Kidney (tissue), 14 donors: Measurements from ENCODE around the gene PSMB11. TPM values are rescaled to one million over a fixed set of nuclear protein-coding genes. Genes with fewer than 3 reads are reported as not detected.

Experiments used
- DNase-seq, 5 donors: peaks; one replicate each; pipeline ENCODE4 v3.0.0-alpha.2; 2013 to 2020
- FAIRE-seq: peaks from 2 replicates; lab custom pipeline; 2012; peaks lifted over from hg19 to GRCh38; lab: Jason Lieb, UNC
- H3K27ac ChIP-seq, 2 donors: one replicate each; pipeline ENCODE4 v1.7.0; 2013; ENCODE audit warnings: low read depth in 2 of 2, low read length in 2 of 2, inconsistent platforms in 1 of 2
- H3K27me3 ChIP-seq: one replicate; pipeline ENCODE4 v1.7.1; 2013; ENCODE audit warnings: low read length, inconsistent platforms; ENCODE audit not compliant: control insufficient read depth, insufficient read depth
- H3K36me3 ChIP-seq, 3 donors: one replicate each; pipeline versions ENCODE4 v1.7.0 to v1.7.1; 2013; ENCODE audit warnings: low read length in 3 of 3, control low read depth in 1 of 3, inconsistent platforms in 1 of 3; ENCODE audit not compliant: insufficient read depth in 3 of 3, control insufficient read depth in 2 of 3
- H3K4me1 ChIP-seq, 3 donors: one replicate each; pipeline versions ENCODE4 v1.7.0 to v1.7.1; 2013; ENCODE audit warnings: low read length in 3 of 3, inconsistent platforms in 1 of 3, low read depth in 1 of 3; ENCODE audit not compliant: control insufficient read depth in 2 of 3, insufficient read depth in 2 of 3
- H3K4me3 ChIP-seq, 3 donors: one replicate each; pipeline versions ENCODE4 v1.7.0 to v1.8.1; 2013; ENCODE audit warnings: low read length in 3 of 3, control low read depth in 1 of 3, inconsistent platforms in 1 of 3
- H3K9ac ChIP-seq, 3 donors: one replicate each; pipeline versions ENCODE4 v1.7.0 to v1.7.1; 2013; ENCODE audit warnings: low read length in 3 of 3, control low read depth in 1 of 3, inconsistent platforms in 1 of 3
- H3K9me3 ChIP-seq, 3 donors: one replicate each; pipeline versions ENCODE4 v1.7.0 to v1.7.1; 2013; ENCODE audit warnings: low read length in 3 of 3, control low read depth in 1 of 3, inconsistent platforms in 1 of 3; ENCODE audit not compliant: control insufficient read depth in 2 of 3, insufficient read depth in 1 of 3
- CTCF ChIP-seq: IDR thresholded peaks from 3 replicates; pipeline ENCODE4 v1.5.1; 2012; ENCODE audit warnings: mild to moderate bottlenecking, moderate library complexity, borderline replicate concordance; ENCODE audit not compliant: insufficient read depth; ENCODE audit errors: extremely low read depth
- intact Hi-C: fragments of 100-400 bp; cut with DNase I; formaldehyde crosslinking; loops from one replicate; pipeline ENCODE4 v1.11.1; 2022
- polyA plus RNA-seq: library from polyadenylated mRNA; stranded (reverse); fragments of 350-450 nt; fragmentation: Illumina TruSeq; extraction: RNeasy Lipid Tissue Mini Kit (QIAGEN cat#74804); gene quantifications from one replicate; pipeline ENCODE4 v1.2.3, GENCODE V29; 2014; ENCODE audit warnings: low read depth, low replicate concordance; ENCODE audit not compliant: insufficient read depth
- total RNA-seq: library from RNA; stranded (reverse); fragmentation: NEBNext Ultra II Directional; extraction: Animal tissue kit (Norgen Biotek cat#: 25700); gene quantifications from one replicate; pipeline ENCODE4 v1.2.1, GENCODE V29; 2021
- donor health status: control.
- donor health status: control.
- donor health status: control.
- donor health status: control.
- donor health status: control.
- donor health status: DM: yes; HTN: yes; CAD: no.
- donor health status: Normal renal cell carcinoma (clear cell type).

Gene PSMB11
- total and polyA plus RNA-seq, 2 donors from 2014 or later: not detected

- Histone ChIP-seq H3K36me3 (peaks cover 13 to 55% (median 28%) of the 10 kb centered on the region in 3 donors), H3K27me3 (no peaks in the 10 kb centered on the region), H3K9ac (peak overlapping the region; percentile 63 to 93 (median 92)), H3K4me1 (peaks cover 3 to 24% (median 21%) of the 10 kb centered on the region in 3 donors), H3K27ac (peak overlapping the region; percentile 72 to 83), H3K4me3 (peak overlapping the region; percentile 77 to 90 (median 81)), H3K9me3 (no peaks in the 10 kb centered on the region)
- FAIRE-seq (no peak), DNase-seq (peak; percentile 93 to 97 (median 94))
- TF ChIP-seq CTCF: no peak
- intact Hi-C loops: no loop called here
These were observed 29.4 kb downstream of the PSMB11 start for GRCh38 chr14:23071244-23071920.

GRCh38 chr14:23071921-23072539 lies 30.0 kb downstream of the PSMB11 start:
- Histone ChIP-seq H3K27ac (peak overlapping the region; percentile 61 to 83), H3K4me3 (peak overlapping the region in 2 of 3 donors; percentile 36 to 81), H3K36me3 (peaks cover 13 to 57% (median 31%) of the 10 kb centered on the region in 3 donors), H3K4me1 (peaks cover 3 to 24% (median 21%) of the 10 kb centered on the region in 3 donors), H3K27me3 (no peaks in the 10 kb centered on the region), H3K9ac (peak overlapping the region in 2 of 3 donors; percentile 63 to 93), H3K9me3 (no peaks in the 10 kb centered on the region)
- intact Hi-C loops: no loop called here
- TF ChIP-seq CTCF: no peak
- FAIRE-seq (no peak), DNase-seq (peak in 2 of 5 donors; percentile 43 to 50)

GRCh38 chr14:23074906-23075305 lies 32.9 kb downstream of the PSMB11 start:
- Histone ChIP-seq H3K9me3 (no peaks in the 10 kb centered on the region), H3K4me1 (peaks cover 3 to 24% (median 19%) of the 10 kb centered on the region in 3 donors), H3K27ac (no peak overlapping the region), H3K27me3 (no peaks in the 10 kb centered on the region), H3K9ac (no peak overlapping the region), H3K36me3 (peaks cover 21 to 71% (median 40%) of the 10 kb centered on the region in 3 donors), H3K4me3 (no peak overlapping the region)
- intact Hi-C loops: no loop called here
- no peak for TF ChIP-seq CTCF
- FAIRE-seq (no peak), DNase-seq (no peak)
